Keratinocyte (primary cell): Measurements from ENCODE around the gene RANBP17.

Experiments
- CTCF ChIP-seq, 3 experiments: IDR thresholded peaks in 1 of 3; conservative IDR thresholded peaks in 1 of 3; optimal IDR thresholded peaks in 1 of 3; 2 replicates in 2 of 3; 3 replicates in 1 of 3; pipeline versions ENCODE3 to v1.5.1; 2011; ENCODE audit warnings: low read length in 3 of 3, mild to moderate bottlenecking in 3 of 3, moderate library complexity in 2 of 3, control low read depth in 1 of 3, inconsistent platforms in 1 of 3; ENCODE audit not compliant: insufficient read depth in 2 of 3; ENCODE audit errors: extremely low read depth in 1 of 3
- EZH2 ChIP-seq: IDR thresholded peaks from one replicate; pipeline ENCODE4 v1.6.1; 2012; ENCODE audit warnings: inconsistent platforms, mild to moderate bottlenecking, low read length, moderate library complexity

GRCh38 chr5:171307789-171308452 lies 446.1 kb downstream of the RANBP17 start:
- TF ChIP-seq CTCF (optimal IDR thresholded peaks at IDR 0.05 in 1 of 3, IDR thresholded peaks at IDR 0.05 in 1 of 3, conservative IDR thresholded peaks at IDR 0.05 in 1 of 3; ENCODE audit: extremely low read depth in 1 of 3, insufficient read depth in 2 of 3, low read length in 3 of 3): no peak
- peak; percentile 30 for TF ChIP-seq EZH2
